ENCODE results near the gene ATP9A.
A peak's percentile ranks its signal among the peaks of the same experiment; 100 is the strongest.
"Not testable (repeated sequence)": the region's sequence is repeated elsewhere in the genome, so short reads cannot be mapped to it uniquely, and the experiment has no call there.

The ATP9A gene

GRCh38 chr20:51731731-51732095 lies 36.5 kb downstream of the ATP9A start:
- DNase-seq = peak in 4 of 51 donors; percentile 41 to 55 (median 45)

- no peak for DNase-seq
Measured at GRCh38 chr20:51729771-51730170, 38.4 kb downstream of the ATP9A start.

- DNase-seq = no peak
Measured at GRCh38 chr20:51728737-51729136, 39.5 kb downstream of the ATP9A start.

- no peak for DNase-seq
Measured at GRCh38 chr20:51727872-51728271, 40.3 kb downstream of the ATP9A start.

- no peak for DNase-seq
Measured at GRCh38 chr20:51725584-51726176, 42.5 kb downstream of the ATP9A start.

- DNase-seq = not testable (repeated sequence)
Measured at GRCh38 chr20:51723026-51723425, 45.2 kb downstream of the ATP9A start.

- DNase-seq = not testable (repeated sequence)
Measured at GRCh38 chr20:51722246-51722645, 45.9 kb downstream of the ATP9A start.

GRCh38 chr20:51720854-51721253 lies 47.3 kb downstream of the ATP9A start:
- no peak for DNase-seq

GRCh38 chr20:51720384-51720783 lies 47.8 kb downstream of the ATP9A start:
- DNase-seq = no peak

GRCh38 chr20:51715856-51716185 lies 52.4 kb downstream of the ATP9A start:
- no peak for DNase-seq

GRCh38 chr20:51715163-51715855 lies 52.9 kb downstream of the ATP9A start:
- no peak for DNase-seq

GRCh38 chr20:51713213-51713598 lies 55.0 kb downstream of the ATP9A start:
- DNase-seq = no peak

GRCh38 chr20:51712501-51713212 lies 55.5 kb downstream of the ATP9A start:
- peak in 7 of 51 donors; percentile 8 to 34 (median 16) for DNase-seq

- DNase-seq = no peak
Measured at GRCh38 chr20:51711426-51711825, 56.8 kb downstream of the ATP9A start.

GRCh38 chr20:51710361-51710894 lies 57.8 kb downstream of the ATP9A start:
- no peak for DNase-seq

GRCh38 chr20:51705400-51705799 lies 62.8 kb downstream of the ATP9A start:
- DNase-seq = no peak

GRCh38 chr20:51703400-51704287 lies 64.5 kb downstream of the ATP9A start:
- DNase-seq = no peak

- DNase-seq = no peak
Measured at GRCh38 chr20:51702556-51702955, 65.6 kb downstream of the ATP9A start.

GRCh38 chr20:51700809-51701285 lies 67.3 kb downstream of the ATP9A start:
- peak in 3 of 51 donors; percentile 5 to 26 (median 7) for DNase-seq

- no peak for DNase-seq
Measured at GRCh38 chr20:51698252-51698651, 69.9 kb downstream of the ATP9A start.

GRCh38 chr20:51697096-51697826 lies 70.9 kb downstream of the ATP9A start:
- DNase-seq = no peak

Data from hypothalamus (tissue), 51 donors.